BE2C (cell line): ENCODE data around the gene FBXL12. TPM values are rescaled to one million over a fixed set of nuclear protein-coding genes. Genes with fewer than 3 reads are reported as not detected.

ENCODE experiments used
- DNase-seq: peaks from one replicate; pipeline ENCODE4 v3.0.0-alpha.2; 2020
- H3K27me3 ChIP-seq: fragments of 250-450 bp; sonication (Bioruptor Pico); 2 replicates; pipeline ENCODE4 v1.5.1; 2020; ENCODE audit warnings: mild to moderate bottlenecking
- H3K36me3 ChIP-seq: fragments of 250-450 bp; sonication (Bioruptor Pico); 2 replicates; pipeline ENCODE4 v1.5.1; 2020; ENCODE audit warnings: mild to moderate bottlenecking
- H3K4me1 ChIP-seq: fragments of 250-450 bp; sonication (Bioruptor Pico); 2 replicates; pipeline ENCODE4 v1.5.1; 2020
- H3K4me3 ChIP-seq: 2 replicates; pipeline ENCODE4 v1.5.1; 2011; ENCODE audit warnings: low read depth, low read length
- H3K9me3 ChIP-seq: fragments of 250-450 bp; sonication (Bioruptor Pico); 2 replicates; pipeline ENCODE4 v1.5.1; 2020
- polyA plus RNA-seq: library from polyadenylated mRNA; unstranded; fragments of >200 nt; gene quantifications from one replicate; pipeline ENCODE4 v1.2.1, GENCODE V29; 2012; ENCODE audit warnings: low read depth, missing spikeins; ENCODE audit not compliant: insufficient read length, insufficient read depth
- TF ChIP-seq, protein P1 (sequence below): IDR thresholded peaks from 2 replicates; pipeline ENCODE4 v1.5.1; 2012; ENCODE audit warnings: mild to moderate bottlenecking, low read depth, low read length

Gene FBXL12
- 59.4 TPM for polyA plus RNA-seq

DNA sequence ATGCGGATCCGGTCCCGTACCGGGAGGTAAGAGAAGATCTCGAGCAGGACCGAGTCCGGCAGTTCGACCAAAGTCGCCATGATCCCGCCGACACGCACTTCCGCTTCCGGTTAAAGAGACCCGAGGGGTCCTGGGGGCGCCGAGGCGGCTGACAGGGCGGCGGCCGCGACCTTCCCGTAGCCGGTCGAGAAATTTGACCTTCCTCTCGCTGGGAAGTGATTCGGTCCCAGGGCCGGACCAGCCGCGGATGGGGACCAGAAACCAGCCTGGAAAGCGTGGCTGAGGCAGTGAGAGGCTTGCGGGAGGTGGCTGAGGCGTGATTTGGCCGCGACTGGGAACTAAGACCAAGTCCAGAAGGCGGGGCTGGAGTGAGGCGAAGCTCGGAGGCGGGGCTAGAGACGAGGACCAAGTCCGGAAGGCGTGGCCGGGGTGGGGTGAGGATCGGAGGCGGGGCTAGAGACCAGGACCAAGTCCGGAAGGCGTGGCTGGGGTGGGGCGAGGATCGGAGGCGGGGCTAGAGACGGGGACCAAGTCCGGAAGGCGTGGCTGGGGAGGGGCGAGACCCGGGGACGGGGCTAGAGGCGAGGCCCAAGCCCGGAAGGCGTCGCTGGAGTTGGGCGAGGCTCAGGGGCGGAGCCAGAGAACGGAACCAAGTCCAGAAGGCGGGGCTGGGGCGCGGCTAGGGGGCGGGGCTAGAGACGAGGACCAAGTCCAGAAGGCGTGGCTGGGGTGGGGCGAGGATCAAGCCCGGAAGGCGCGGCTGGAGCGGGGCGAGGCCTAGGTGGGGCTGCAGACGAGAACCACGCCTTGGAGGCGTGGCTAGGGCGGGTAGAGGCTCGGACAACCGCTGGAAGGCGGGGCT lies at the start of gene FBXL12:
FBXL12 (minus strand) TSS at position 346 of the 862 bp plus-strand sequence; CDS start at position 80, 266 bp downstream.
- DNase-seq = peak; percentile 100
- Histone ChIP-seq H3K36me3 (peaks cover 2% of the 10 kb centered on the region; the same call in 1 of the 2 replicates), H3K9me3 (no peaks in the 10 kb centered on the region), H3K4me3 (peak within 1 kb of the TSS; percentile 83), H3K4me1 (peaks cover 4% of the 10 kb centered on the region; the same call in 1 of the 2 replicates), H3K27me3 (no peaks in the 10 kb centered on the region)
- TF ChIP-seq, protein P1, sequence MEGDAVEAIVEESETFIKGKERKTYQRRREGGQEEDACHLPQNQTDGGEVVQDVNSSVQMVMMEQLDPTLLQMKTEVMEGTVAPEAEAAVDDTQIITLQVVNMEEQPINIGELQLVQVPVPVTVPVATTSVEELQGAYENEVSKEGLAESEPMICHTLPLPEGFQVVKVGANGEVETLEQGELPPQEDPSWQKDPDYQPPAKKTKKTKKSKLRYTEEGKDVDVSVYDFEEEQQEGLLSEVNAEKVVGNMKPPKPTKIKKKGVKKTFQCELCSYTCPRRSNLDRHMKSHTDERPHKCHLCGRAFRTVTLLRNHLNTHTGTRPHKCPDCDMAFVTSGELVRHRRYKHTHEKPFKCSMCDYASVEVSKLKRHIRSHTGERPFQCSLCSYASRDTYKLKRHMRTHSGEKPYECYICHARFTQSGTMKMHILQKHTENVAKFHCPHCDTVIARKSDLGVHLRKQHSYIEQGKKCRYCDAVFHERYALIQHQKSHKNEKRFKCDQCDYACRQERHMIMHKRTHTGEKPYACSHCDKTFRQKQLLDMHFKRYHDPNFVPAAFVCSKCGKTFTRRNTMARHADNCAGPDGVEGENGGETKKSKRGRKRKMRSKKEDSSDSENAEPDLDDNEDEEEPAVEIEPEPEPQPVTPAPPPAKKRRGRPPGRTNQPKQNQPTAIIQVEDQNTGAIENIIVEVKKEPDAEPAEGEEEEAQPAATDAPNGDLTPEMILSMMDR = no peak

GRCh38 chr19:9865732-9866501 lies 47.0 kb upstream of the FBXL12 start:
- DNase-seq = no peak
- no peaks in the 10 kb centered on the region for H3K36me3 ChIP-seq
- no peak overlapping the region for H3K4me3 ChIP-seq
- H3K9me3 ChIP-seq = no peaks in the 10 kb centered on the region
- no peaks in the 10 kb centered on the region for H3K4me1 ChIP-seq
- TF ChIP-seq, protein P1 = no peak
- H3K27me3 ChIP-seq = no peaks in the 10 kb centered on the region; the same call in 1 of the 2 replicates

DNA sequence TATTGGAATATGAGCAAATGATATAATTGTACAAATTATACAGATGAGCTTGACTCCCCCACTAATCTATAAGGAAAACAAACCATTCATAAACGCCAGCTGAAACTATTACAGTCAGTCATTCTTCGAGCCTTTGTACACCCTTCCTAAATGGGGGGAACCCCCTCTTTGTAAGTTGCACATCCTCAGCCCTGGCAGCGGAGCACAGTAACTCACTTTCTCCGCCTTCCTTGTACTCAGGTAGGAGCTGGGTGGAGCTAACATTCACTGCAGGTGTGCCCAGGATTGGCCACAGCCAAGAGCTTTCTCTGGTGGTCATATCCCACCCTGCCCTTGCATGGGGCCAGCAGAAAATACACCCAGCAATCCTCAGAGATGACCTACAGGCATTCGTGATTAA lies 44.9 kb upstream of the FBXL12 start:
- no peak for DNase-seq
- Histone ChIP-seq H3K4me3 (no peak overlapping the region), H3K4me1 (no peaks in the 10 kb centered on the region), H3K36me3 (no peaks in the 10 kb centered on the region), H3K27me3 (no peaks in the 10 kb centered on the region; the same call in 1 of the 2 replicates), H3K9me3 (no peaks in the 10 kb centered on the region)
- TF ChIP-seq, protein P1 = no peak

DNA sequence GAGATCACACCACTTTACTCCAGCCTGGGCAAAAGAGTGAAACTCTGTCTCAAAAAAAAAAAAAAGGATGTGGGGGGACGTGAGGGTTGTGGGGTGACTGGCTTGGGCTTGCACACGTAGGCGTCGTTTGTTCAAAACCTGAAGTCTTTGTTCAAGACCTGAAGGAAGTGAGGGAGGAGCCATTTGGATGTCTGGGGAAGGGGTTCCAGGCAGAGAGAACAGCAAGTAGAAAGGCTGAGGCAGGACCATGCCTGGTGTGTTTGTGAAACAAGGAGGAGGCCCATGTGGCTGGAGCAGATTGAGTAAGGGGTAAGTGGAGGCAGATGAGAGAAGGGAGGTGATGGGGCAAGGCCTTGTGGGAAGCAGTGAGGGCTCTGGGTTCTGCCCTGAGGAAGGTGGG lies 44.1 kb upstream of the FBXL12 start:
- DNase-seq = no peak
- H3K4me3 ChIP-seq = no peak overlapping the region
- H3K4me1 ChIP-seq = no peaks in the 10 kb centered on the region
- H3K27me3 ChIP-seq = no peaks in the 10 kb centered on the region
- no peaks in the 10 kb centered on the region for H3K36me3 ChIP-seq
- TF ChIP-seq, protein P1 = no peak
- H3K9me3 ChIP-seq = no peaks in the 10 kb centered on the region

DNA sequence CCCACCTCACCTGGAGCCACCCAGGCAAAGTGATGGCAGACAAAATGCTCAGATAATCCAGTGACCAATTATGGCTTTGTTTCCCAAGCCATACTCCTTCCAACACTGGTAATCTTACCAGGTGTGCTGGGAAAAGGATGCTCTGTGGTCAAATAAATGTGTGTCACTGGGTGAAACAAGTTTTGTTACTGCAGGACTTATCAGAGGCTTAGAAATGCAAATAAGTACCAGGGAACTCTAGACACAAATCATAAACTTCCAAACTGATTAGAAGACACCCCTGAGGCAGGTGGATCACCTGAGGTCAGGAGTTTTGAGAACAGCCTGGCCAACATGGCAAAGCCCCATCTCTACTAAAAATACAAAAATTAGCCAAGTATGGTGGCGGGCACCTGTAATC lies 42.6 kb upstream of the FBXL12 start:
- H3K4me3 ChIP-seq = no peak overlapping the region
- no peaks in the 10 kb centered on the region for H3K36me3 ChIP-seq
- no peaks in the 10 kb centered on the region for H3K9me3 ChIP-seq
- TF ChIP-seq, protein P1 = no peak
- DNase-seq = no peak
- no peaks in the 10 kb centered on the region for H3K4me1 ChIP-seq
- H3K27me3 ChIP-seq = no peaks in the 10 kb centered on the region
